Ishikawa (cell line): Measurements from ENCODE around the gene ICAM2.

Experiments used
- EGR1 ChIP-seq: IDR thresholded peaks from 2 replicates; pipeline ENCODE4 v1.6.1; 2012
- EP300 ChIP-seq: IDR thresholded peaks from 2 replicates; pipeline ENCODE4 v1.6.1; 2012; ENCODE audit warnings: borderline replicate concordance
- NFIC ChIP-seq: IDR thresholded peaks from 2 replicates; pipeline ENCODE4 v1.6.1; 2012
- RAD21 ChIP-seq: IDR thresholded peaks from 2 replicates; pipeline ENCODE4 v1.6.1; 2012; ENCODE audit warnings: low read depth
- YY1 ChIP-seq: IDR thresholded peaks from 2 replicates; pipeline ENCODE4 v1.6.1; 2012; ENCODE audit warnings: low read depth
- TF ChIP-seq, protein P1 (sequence below): IDR thresholded peaks from 2 replicates; pipeline ENCODE4 v1.6.1; 2012; ENCODE audit warnings: low read depth, mild to moderate bottlenecking
- TF ChIP-seq, protein P2 (sequence below): IDR thresholded peaks from 2 replicates; pipeline ENCODE4 v1.6.1; 2012

DNA sequence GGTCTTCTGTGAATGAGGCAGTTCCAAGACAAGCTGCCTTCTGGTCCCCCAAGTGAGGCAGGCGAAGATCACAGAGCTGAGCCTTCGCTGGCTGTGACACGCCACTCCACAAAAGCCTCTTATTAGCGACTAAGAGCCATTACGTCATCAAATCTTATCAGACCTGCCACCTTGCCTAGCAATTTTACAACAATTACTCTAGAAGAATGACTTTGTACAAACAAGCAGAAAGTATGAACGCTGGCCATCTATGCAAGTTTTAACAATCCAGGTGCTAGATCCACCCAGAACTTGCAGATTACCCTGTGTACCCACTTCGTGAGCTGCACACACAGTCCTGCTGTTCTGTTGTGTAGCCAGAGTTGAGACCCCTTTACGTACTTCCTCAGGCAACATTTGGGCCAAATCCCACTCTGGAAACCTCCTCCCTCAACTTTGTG, 3.8 kb upstream of the ICAM2 start:
- TF ChIP-seq RAD21: no peak
- TF ChIP-seq, protein P1, sequence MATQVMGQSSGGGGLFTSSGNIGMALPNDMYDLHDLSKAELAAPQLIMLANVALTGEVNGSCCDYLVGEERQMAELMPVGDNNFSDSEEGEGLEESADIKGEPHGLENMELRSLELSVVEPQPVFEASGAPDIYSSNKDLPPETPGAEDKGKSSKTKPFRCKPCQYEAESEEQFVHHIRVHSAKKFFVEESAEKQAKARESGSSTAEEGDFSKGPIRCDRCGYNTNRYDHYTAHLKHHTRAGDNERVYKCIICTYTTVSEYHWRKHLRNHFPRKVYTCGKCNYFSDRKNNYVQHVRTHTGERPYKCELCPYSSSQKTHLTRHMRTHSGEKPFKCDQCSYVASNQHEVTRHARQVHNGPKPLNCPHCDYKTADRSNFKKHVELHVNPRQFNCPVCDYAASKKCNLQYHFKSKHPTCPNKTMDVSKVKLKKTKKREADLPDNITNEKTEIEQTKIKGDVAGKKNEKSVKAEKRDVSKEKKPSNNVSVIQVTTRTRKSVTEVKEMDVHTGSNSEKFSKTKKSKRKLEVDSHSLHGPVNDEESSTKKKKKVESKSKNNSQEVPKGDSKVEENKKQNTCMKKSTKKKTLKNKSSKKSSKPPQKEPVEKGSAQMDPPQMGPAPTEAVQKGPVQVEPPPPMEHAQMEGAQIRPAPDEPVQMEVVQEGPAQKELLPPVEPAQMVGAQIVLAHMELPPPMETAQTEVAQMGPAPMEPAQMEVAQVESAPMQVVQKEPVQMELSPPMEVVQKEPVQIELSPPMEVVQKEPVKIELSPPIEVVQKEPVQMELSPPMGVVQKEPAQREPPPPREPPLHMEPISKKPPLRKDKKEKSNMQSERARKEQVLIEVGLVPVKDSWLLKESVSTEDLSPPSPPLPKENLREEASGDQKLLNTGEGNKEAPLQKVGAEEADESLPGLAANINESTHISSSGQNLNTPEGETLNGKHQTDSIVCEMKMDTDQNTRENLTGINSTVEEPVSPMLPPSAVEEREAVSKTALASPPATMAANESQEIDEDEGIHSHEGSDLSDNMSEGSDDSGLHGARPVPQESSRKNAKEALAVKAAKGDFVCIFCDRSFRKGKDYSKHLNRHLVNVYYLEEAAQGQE: no peak
- TF ChIP-seq, protein P2, sequence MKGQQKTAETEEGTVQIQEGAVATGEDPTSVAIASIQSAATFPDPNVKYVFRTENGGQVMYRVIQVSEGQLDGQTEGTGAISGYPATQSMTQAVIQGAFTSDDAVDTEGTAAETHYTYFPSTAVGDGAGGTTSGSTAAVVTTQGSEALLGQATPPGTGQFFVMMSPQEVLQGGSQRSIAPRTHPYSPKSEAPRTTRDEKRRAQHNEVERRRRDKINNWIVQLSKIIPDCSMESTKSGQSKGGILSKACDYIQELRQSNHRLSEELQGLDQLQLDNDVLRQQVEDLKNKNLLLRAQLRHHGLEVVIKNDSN: no peak
- TF ChIP-seq EGR1: no peak
- no peak for TF ChIP-seq NFIC
- TF ChIP-seq EP300: no peak
- TF ChIP-seq YY1: no peak
